ENCODE results near the gene LYG2.
A peak's percentile ranks its signal among the peaks of the same experiment; 100 is the strongest.
"Not testable (repeated sequence)": the region's sequence is repeated elsewhere in the genome, so short reads cannot be mapped to it uniquely, and the experiment has no call there.

Gene LYG2

GRCh38 chr2:99255491-99256318 lies at the start of gene LYG2:
LYG2 (minus strand) TSS chr2:99255666; CDS start chr2:99254260, 1,406 bp downstream.
- DNase-seq (ENCODE audit: low read depth), result no peak

GRCh38 chr2:99301097-99301496 lies 45.6 kb upstream of the LYG2 start, which contains the start of gene LYG1:
LYG1 (minus strand) TSS chr2:99301197; CDS start chr2:99295670, 5,527 bp downstream.
- not testable (repeated sequence) for DNase-seq (ENCODE audit: low read depth)

GRCh38 chr2:99299580-99299979 lies 44.1 kb upstream of the LYG2 start:
- no peak for DNase-seq (ENCODE audit: low read depth)

- peak; percentile 28 for DNase-seq (ENCODE audit: low read depth)
Observed at GRCh38 chr2:99297994-99298393, 42.5 kb upstream of the LYG2 start.

GRCh38 chr2:99285526-99285925 lies 30.1 kb upstream of the LYG2 start:
- DNase-seq (ENCODE audit: low read depth), result no peak

GRCh38 chr2:99279969-99280695 lies 24.7 kb upstream of the LYG2 start:
- DNase-seq (ENCODE audit: low read depth), result no peak

- DNase-seq (ENCODE audit: low read depth), result peak; percentile 77
Observed at GRCh38 chr2:99278793-99279291, 23.4 kb upstream of the LYG2 start.

- not testable (repeated sequence) for DNase-seq (ENCODE audit: low read depth)
Observed at GRCh38 chr2:99278195-99278765, 22.8 kb upstream of the LYG2 start.

GRCh38 chr2:99275882-99276281 lies 20.4 kb upstream of the LYG2 start:
- DNase-seq (ENCODE audit: low read depth), result no peak

- DNase-seq (ENCODE audit: low read depth), result peak; percentile 1
Observed at GRCh38 chr2:99261242-99261641, 5.8 kb upstream of the LYG2 start.

GRCh38 chr2:99260184-99260583 lies 4.7 kb upstream of the LYG2 start:
- no peak for DNase-seq (ENCODE audit: low read depth)

- no peak for DNase-seq (ENCODE audit: low read depth)
Observed at GRCh38 chr2:99259465-99259864, 4.0 kb upstream of the LYG2 start.

- DNase-seq (ENCODE audit: low read depth), result peak; percentile 1
Observed at GRCh38 chr2:99256677-99257076, 1.2 kb upstream of the LYG2 start.

GRCh38 chr2:99249951-99250350 lies 5.5 kb downstream of the LYG2 start:
- DNase-seq (ENCODE audit: low read depth), result no peak

GRCh38 chr2:99242151-99242550 lies 13.3 kb downstream of the LYG2 start:
- DNase-seq (ENCODE audit: low read depth), result no peak

GRCh38 chr2:99240431-99240830 lies 15.0 kb downstream of the LYG2 start:
- no peak for DNase-seq (ENCODE audit: low read depth)

GRCh38 chr2:99238599-99238998 lies 16.9 kb downstream of the LYG2 start:
- DNase-seq (ENCODE audit: low read depth), result no peak

- not testable (repeated sequence) for DNase-seq (ENCODE audit: low read depth)
Observed at GRCh38 chr2:99233177-99233576, 22.3 kb downstream of the LYG2 start.

- no peak for DNase-seq (ENCODE audit: low read depth)
Observed at GRCh38 chr2:99217929-99218501, 37.5 kb downstream of the LYG2 start.

GRCh38 chr2:99216096-99216495 lies 39.4 kb downstream of the LYG2 start:
- DNase-seq (ENCODE audit: low read depth), result no peak

GRCh38 chr2:99205491-99205890 lies 50.0 kb downstream of the LYG2 start:
- no peak for DNase-seq (ENCODE audit: low read depth)

- DNase-seq (ENCODE audit: low read depth), result no peak
Observed at GRCh38 chr2:99201959-99202678, 53.3 kb downstream of the LYG2 start.

All from stromal cell of bone marrow (primary cell).